DMS53 treated with DMSO at 0.1 percent for 48 hours (cell line): ENCODE results near the gene PLA2G4F.

ENCODE experiments used
- DNase-seq: peaks from one replicate; lab custom pipeline; 2025; ENCODE audit not compliant: unreplicated experiment; lab: John Stamatoyannopoulos, UW

Gene PLA2G4F

GRCh38 chr15:42163947-42164550 lies 7.6 kb upstream of the PLA2G4F start:
- no peak for DNase-seq

- no peak for DNase-seq
These were observed 6.9 kb upstream of the PLA2G4F start for GRCh38 chr15:42163291-42163690.

DNA sequence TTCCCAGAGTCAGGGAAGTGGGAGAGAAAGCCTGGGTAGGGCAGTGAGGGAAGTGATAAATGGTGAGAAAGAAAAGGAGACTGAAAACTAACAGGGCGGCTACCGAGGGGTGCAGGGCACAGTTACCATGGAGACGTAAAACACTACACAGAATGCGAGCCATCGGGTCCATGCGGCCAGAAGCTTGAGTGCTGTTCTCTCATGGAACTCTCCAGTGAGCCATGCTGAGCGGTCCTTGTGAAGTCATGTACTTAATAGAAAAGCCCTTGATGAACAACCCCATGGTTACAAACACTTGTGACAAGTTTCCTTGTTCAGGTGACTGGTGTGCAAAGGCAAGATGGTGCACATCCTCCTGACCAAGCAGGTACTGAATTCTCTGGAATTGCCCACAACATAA lies 3.7 kb upstream of the PLA2G4F start:
- no peak for DNase-seq

- DNase-seq = no peak
These were observed 3.1 kb upstream of the PLA2G4F start for GRCh38 chr15:42159381-42160015.

DNA sequence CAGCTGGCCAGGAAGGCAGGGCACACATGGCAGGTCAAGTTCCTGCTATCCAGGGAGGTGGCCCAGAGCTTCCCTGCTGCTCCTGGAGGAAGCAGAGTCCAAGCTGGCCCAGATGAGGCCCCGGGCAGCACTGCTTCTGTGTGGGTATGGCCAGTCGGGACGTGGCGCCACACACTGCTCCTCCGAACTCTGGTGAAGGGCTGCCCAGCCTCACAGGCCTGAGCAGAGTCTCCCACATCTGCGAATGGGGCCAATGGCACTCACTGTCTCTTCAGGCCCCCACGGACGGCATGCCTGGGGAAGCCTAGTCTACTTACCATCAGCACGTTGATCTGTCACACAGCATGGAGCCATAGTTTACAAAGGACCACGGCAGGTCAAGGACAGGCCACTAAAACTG lies 2.5 kb upstream of the PLA2G4F start:
- no peak for DNase-seq

DNA sequence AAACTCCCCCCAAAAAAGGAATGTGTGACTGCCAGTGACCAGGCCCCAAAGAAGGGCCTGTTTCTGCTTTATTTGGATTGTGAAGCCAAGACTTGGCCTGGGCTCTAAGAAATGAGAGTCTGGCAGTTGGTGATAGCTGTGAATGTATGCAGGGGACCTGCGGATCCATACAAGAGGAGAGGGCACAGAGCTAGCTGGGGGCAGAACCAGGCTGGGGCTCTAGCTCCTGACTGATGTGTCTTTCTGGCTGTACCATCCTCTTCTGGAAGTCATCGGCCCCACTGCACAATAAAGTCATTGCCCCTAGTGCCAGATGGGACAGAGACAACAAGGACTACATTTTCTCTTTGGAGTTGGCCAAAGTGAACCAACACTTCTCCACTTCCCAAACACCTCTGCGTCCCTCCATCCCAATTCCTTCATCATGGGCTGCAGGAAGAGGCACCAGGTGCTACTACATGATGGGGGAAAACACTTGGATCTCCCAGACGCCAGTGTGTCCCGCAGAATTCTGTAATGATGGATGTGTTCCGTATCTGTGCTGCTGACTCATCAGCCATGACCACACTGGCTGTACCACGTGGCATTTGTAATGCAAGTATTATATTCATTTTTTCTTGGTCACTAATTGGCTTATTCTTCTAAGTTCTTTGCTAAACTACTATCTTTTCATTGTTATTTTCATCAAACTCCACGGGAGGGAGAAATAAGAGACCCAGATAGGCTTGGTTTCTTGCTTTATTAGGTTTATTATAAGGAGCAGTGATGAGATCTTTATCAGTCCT lies 1.7 kb upstream of the PLA2G4F start:
- no peak for DNase-seq

DNA sequence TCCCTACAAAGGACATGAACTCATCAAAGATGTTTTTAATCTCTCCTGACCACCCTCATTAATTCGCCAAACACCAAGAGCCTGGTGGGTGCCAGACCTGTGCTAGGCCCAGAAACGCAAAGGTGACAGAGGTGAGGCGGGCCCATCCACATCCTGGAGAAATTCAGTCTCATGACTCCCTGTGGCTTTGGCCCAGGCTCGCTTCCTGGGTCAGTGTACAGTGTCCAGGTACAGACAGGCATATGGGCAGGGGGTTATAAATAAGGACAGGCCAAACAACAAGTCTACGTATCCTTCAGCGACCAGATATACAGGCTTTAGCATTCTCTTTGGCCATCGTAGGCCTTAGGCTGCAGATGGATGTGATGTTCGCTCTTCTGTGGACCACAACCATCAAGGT lies 945 bp upstream of the PLA2G4F start:
- no peak for DNase-seq

GRCh38 chr15:42155546-42156242 lies 742 bp downstream of the PLA2G4F start:
- DNase-seq = peak; percentile 72

GRCh38 chr15:42154956-42155355 lies 1.5 kb downstream of the PLA2G4F start:
- DNase-seq = no peak

DNA sequence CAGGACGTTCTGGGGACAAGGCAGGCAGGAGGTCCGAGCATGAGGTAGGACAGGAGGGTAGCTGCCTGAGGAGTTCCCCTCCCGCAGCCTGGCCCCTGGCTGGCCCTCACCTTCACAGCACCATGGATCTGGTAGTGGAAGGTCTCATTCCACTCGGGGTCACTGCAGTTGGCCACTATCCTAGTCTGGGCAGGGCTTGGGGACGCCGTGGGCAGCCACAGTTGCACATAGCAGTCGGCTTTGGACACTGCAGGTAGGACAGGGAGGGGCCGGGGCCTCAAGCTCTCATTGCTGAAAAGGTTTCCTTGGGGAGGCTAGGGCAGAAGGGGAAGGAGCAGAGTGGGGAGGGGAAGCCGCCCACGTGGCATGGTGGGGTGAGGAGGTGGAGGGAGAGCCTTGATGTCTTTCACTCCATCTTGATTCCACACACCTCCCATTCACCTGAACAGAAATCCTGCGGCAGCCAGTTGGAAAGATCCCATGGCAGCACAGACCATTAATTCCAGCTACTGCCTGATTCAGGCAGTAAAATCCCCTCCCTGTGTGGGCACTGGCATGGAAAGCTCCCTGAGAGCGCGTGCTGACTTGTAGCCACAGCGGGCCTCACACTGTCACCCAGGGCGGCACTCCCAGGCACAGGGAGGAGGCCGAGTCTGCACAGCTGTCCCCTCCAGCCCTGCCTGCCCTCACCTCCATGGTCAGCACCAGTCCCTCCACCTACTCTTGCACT lies 2.1 kb downstream of the PLA2G4F start:
- DNase-seq = no peak

DNA sequence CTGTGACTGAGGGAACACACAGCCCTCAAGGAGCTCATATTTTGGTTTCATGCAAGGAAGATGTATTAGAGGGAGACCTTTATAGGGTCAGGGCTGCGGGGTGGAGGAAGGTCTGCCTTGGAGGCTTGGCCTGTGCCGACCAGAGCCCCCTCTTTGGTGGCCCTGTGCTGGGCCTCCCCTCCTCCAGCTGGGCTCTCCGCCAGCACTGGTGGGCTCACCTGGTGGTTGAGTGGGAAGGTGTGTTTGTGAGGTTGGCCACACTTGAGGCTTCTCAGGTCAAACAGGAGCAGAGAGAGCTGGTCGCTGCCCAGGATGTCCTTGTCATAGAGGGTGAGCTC lies 2.6 kb downstream of the PLA2G4F start:
- DNase-seq = no peak

- DNase-seq = no peak
These were observed 3.3 kb downstream of the PLA2G4F start for GRCh38 chr15:42152921-42153698.

- DNase-seq = no peak
These were observed 4.1 kb downstream of the PLA2G4F start for GRCh38 chr15:42152196-42152920.

- DNase-seq = no peak
These were observed 4.7 kb downstream of the PLA2G4F start for GRCh38 chr15:42151736-42152135.

- no peak for DNase-seq
These were observed 5.3 kb downstream of the PLA2G4F start for GRCh38 chr15:42151141-42151561.

- no peak for DNase-seq
These were observed 6.0 kb downstream of the PLA2G4F start for GRCh38 chr15:42150219-42150970.

DNA sequence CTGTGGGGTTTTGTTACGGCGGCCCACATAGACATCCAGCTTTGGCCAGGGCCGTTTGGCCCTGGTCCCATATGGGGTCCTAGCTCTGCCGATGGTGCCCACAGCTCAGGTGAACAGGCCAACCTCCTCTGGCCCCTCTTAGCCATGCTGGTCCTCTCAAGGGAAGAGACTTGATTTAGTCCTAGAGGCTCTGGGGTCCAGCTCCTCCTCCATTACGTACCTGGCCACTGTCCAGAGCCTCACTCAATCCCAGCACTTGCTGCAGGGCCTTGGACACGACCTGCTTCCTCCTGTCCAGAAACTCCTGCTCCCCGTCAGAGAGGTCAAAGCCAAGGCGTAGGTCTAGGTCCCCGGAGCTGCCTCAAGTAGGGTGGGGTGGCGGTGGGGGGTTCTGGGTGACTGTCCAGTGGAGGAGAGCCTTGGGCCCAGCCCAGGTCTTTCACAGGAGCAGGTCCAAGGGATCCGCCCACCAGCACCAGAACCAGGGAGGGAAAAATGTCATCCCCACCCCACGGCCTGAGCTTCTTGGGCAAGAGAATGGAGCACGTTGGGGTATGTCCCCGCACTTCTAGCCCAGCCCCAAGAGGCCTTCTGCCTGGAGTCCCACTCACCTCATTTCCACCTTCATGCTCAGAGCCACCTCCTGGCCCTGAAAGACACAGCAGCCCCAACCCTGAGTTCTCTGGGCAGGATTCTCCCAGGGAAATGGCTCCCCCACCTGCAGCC lies 6.8 kb downstream of the PLA2G4F start:
- no peak for DNase-seq

GRCh38 chr15:42148808-42149492 lies 7.5 kb downstream of the PLA2G4F start:
- no peak for DNase-seq
